Loucy (cell line): ENCODE measurements around the gene NKTR.

ENCODE experiments used
- H2AFZ ChIP-seq: fragments of 200-600 bp; sonication (generic); 2 replicates; pipeline ENCODE4 v1.6.0; 2016; ENCODE audit warnings: antibody characterized with exemption, mild to moderate bottlenecking, low read length, moderate library complexity
- H3F3A ChIP-seq: fragments of 200-600 bp; 2 replicates; pipeline ENCODE4 v1.6.0; 2016; ENCODE audit warnings: antibody characterized with exemption, low read depth, mild to moderate bottlenecking
- H3K27me3 ChIP-seq: fragments of 200-600 bp; sonication (generic); 2 replicates; pipeline ENCODE4 v1.6.1; 2014; ENCODE audit warnings: low read length, mild to moderate bottlenecking; ENCODE audit not compliant: insufficient read depth, poor library complexity, severe bottlenecking
- H3K36me3 ChIP-seq: fragments of 200-600 bp; sonication (generic); 2 replicates; pipeline ENCODE4 v1.6.1; 2016; ENCODE audit warnings: low read length; ENCODE audit not compliant: insufficient read depth
- H3K4me1 ChIP-seq: fragments of 200-600 bp; sonication (generic); 2 replicates; pipeline ENCODE4 v1.5.1; 2014; ENCODE audit warnings: low read length, mild to moderate bottlenecking; ENCODE audit not compliant: insufficient read depth, poor library complexity, severe bottlenecking
- H3K4me2 ChIP-seq: fragments of 200-600 bp; sonication (generic); 2 replicates; pipeline ENCODE4 v1.6.0; 2014; ENCODE audit warnings: antibody characterized with exemption, low read length, low read depth, mild to moderate bottlenecking; ENCODE audit not compliant: poor library complexity, severe bottlenecking
- H3K4me3 ChIP-seq: fragments of 200-600 bp; sonication (generic); 2 replicates; pipeline ENCODE4 v1.5.1; 2014; ENCODE audit warnings: low read length, mild to moderate bottlenecking, mixed read lengths; ENCODE audit not compliant: poor library complexity, severe bottlenecking
- H3K79me2 ChIP-seq: fragments of 200-600 bp; sonication (generic); 2 replicates; pipeline ENCODE4 v1.6.1; 2014; ENCODE audit warnings: low read length; ENCODE audit not compliant: insufficient read depth
- H3K9ac ChIP-seq: fragments of 200-600 bp; sonication (generic); 2 replicates; pipeline ENCODE4 v1.6.0; 2014; ENCODE audit warnings: mild to moderate bottlenecking, low read depth, low read length, moderate library complexity; ENCODE audit not compliant: poor library complexity, severe bottlenecking
- H3K9me2 ChIP-seq: fragments of 200-600 bp; sonication (generic); replicated peaks from 2 replicates; pipeline ENCODE4 v1.6.1; 2016; ENCODE audit warnings: low read depth, low read length, mixed read lengths
- H3K9me3 ChIP-seq: fragments of 200-600 bp; sonication (generic); 2 replicates; pipeline ENCODE4 v1.6.1; 2014; ENCODE audit warnings: mild to moderate bottlenecking, antibody characterized with exemption, low read length, low read depth; ENCODE audit not compliant: insufficient read depth
- H4K20me1 ChIP-seq: fragments of 200-600 bp; sonication (generic); 2 replicates; pipeline ENCODE4 v1.6.0; 2014; ENCODE audit warnings: antibody characterized with exemption, low read length, mild to moderate bottlenecking; ENCODE audit not compliant: insufficient read depth, poor library complexity, severe bottlenecking
- EZH2phosphoT487 ChIP-seq: fragments of 200-600 bp; IDR thresholded peaks from 2 replicates; pipeline ENCODE4 v1.6.1; 2018; ENCODE audit warnings: antibody characterized with exemption, mild to moderate bottlenecking, moderate library complexity, borderline replicate concordance
- TF ChIP-seq, protein P1 (sequence below): fragments of 200-600 bp; sonication (generic); conservative IDR thresholded peaks from 2 replicates; pipeline ENCODE4 v1.5.1; 2014; ENCODE audit warnings: mild to moderate bottlenecking, antibody characterized with exemption, low read length

Gene NKTR

GRCh38 chr3:42647821-42648459, 47.5 kb downstream of the NKTR start:
- Histone ChIP-seq H3K9ac (no peak overlapping the region), H3K27me3 (no peaks in the 10 kb centered on the region), H3F3A (0 out of 2 replicates have a peak, but pooled peaks cover 10% of the 10 kb centered on the region), H3K4me3 (no peak overlapping the region), H3K9me2 (no peaks in the 10 kb centered on the region), H2AFZ (no peak overlapping the region), H3K4me2 (no peak overlapping the region), H3K36me3 (peaks cover 58% of the 10 kb centered on the region; the same call in 1 of the 2 replicates), H3K9me3 (no peaks in the 10 kb centered on the region), H3K4me1 (peaks cover 12% of the 10 kb centered on the region), H4K20me1 (no peaks in the 10 kb centered on the region), H3K79me2 (no peaks in the 10 kb centered on the region)
- no peak for TF ChIP-seq EZH2phosphoT487
- TF ChIP-seq, protein P1, sequence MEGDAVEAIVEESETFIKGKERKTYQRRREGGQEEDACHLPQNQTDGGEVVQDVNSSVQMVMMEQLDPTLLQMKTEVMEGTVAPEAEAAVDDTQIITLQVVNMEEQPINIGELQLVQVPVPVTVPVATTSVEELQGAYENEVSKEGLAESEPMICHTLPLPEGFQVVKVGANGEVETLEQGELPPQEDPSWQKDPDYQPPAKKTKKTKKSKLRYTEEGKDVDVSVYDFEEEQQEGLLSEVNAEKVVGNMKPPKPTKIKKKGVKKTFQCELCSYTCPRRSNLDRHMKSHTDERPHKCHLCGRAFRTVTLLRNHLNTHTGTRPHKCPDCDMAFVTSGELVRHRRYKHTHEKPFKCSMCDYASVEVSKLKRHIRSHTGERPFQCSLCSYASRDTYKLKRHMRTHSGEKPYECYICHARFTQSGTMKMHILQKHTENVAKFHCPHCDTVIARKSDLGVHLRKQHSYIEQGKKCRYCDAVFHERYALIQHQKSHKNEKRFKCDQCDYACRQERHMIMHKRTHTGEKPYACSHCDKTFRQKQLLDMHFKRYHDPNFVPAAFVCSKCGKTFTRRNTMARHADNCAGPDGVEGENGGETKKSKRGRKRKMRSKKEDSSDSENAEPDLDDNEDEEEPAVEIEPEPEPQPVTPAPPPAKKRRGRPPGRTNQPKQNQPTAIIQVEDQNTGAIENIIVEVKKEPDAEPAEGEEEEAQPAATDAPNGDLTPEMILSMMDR, result no peak

DNA sequence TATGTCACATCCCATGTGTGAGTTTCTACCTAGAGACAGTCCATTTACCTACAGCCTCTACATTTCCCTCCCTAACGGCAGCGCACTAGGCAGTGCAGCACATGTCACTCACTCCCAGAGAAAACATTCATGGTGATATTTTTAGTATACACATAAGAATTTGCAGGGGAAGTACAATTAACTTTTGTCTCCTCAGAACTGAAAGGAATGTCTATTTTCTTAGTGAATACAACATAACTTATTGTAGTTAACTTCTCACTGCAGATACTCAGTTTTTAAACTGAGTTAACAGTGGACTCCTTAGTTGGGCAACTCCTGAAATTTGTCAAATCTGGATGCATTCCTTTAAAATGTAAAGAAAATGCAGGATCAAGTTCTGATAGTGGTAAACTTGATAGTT, 48.5 kb downstream of the NKTR start:
- 0 out of 2 replicates have a peak, but pooled peaks cover 10% of the 10 kb centered on the region for H3F3A ChIP-seq
- H4K20me1 ChIP-seq, result no peaks in the 10 kb centered on the region
- no peak for TF ChIP-seq EZH2phosphoT487
- TF ChIP-seq, protein P1, result no peak
- H2AFZ ChIP-seq, result no peak overlapping the region
- peaks cover 47% of the 10 kb centered on the region; the same call in 1 of the 2 replicates for H3K36me3 ChIP-seq
- no peak overlapping the region for H3K4me2 ChIP-seq
- H3K27me3 ChIP-seq, result no peaks in the 10 kb centered on the region
- H3K9me3 ChIP-seq, result no peaks in the 10 kb centered on the region
- H3K79me2 ChIP-seq, result no peaks in the 10 kb centered on the region
- H3K9me2 ChIP-seq, result no peaks in the 10 kb centered on the region
- H3K4me1 ChIP-seq, result peaks cover 23% of the 10 kb centered on the region
- no peak overlapping the region for H3K9ac ChIP-seq
- H3K4me3 ChIP-seq, result no peak overlapping the region

GRCh38 chr3:42649783-42650182, 49.3 kb downstream of the NKTR start:
- H3K4me2 ChIP-seq, result no peak overlapping the region
- no peaks in the 10 kb centered on the region for H3K9me2 ChIP-seq
- H4K20me1 ChIP-seq, result no peaks in the 10 kb centered on the region
- H2AFZ ChIP-seq, result no peak overlapping the region
- TF ChIP-seq, protein P1, result no peak
- TF ChIP-seq EZH2phosphoT487, result no peak
- H3K9me3 ChIP-seq, result no peaks in the 10 kb centered on the region
- H3K79me2 ChIP-seq, result no peaks in the 10 kb centered on the region
- no peak overlapping the region for H3K9ac ChIP-seq
- H3F3A ChIP-seq, result 0 out of 2 replicates have a peak, but pooled peaks cover 10% of the 10 kb centered on the region
- H3K27me3 ChIP-seq, result no peaks in the 10 kb centered on the region
- H3K4me1 ChIP-seq, result peaks cover 24% of the 10 kb centered on the region
- H3K4me3 ChIP-seq, result no peak overlapping the region
- peaks cover 40% of the 10 kb centered on the region; the same call in 1 of the 2 replicates for H3K36me3 ChIP-seq
